ENCODE results near the gene ABCG1.

ABCG1 gene

DNA sequence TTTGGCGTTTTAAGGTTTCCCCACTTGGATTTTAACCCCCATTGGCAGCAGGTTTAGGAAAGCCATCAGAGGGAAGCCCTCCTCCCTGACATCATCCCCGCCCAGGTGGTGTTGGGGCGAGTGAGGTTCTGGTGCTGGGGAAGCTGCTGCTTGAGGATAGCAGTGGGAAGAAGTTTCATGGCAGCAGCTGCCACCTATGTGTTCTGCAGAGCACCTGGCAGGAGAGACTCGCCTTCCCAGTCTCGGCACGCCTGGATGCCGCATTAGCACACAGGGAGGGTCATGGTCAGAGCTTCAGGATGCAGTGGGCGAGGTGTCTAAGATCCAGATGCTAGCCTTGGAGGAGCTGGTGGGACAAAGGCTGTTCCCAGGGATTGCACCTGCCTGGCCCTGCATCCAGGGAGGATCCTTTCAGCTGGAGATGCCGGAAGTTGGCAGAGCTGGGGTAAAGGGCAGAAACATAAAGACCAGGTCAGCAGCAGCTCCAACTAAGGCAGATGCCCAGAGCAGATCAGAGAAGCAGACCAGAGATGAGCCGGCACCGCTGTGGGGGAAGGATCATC, 33.9 kb downstream of the ABCG1 start:
- no peak for DNase-seq

DNA sequence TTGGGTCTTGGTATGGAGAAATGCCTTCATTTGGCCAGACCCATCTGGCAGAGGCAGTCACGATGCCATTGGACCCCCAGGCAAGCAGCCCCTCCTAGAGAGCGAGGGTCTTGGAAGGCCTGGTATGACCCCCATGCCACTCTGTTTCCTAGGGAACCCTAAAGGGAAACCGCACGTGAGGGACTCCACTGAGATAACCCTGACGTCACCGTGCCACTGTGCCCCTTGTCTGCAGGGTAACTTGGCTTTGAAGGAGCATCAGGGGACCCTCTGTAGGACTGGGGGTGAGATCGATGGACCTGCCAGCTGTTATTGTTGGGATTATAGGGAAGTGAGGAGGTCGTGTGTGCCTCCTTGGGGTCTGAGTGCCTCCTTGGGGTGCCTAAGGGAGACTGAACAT, 34.5 kb downstream of the ABCG1 start:
- DNase-seq: no peak

DNA sequence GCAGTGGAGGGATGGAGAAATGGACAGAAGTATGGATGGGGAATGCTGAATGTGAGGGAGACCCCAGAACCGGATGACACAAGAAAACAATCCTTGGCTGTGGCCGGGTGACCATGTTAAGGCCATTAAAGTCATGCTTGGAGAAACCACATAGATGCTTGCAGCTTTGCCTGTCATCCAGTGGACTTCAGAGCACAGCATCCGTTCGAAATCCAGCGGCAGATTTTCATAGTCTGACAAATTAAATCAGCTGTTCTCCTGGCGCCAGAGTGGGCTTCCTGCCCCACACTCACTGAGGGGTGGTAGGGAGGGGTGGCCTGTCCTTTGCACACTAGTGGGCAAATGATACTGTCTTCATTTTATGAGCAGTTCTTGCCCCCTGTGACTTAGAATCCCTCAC, 35.1 kb downstream of the ABCG1 start:
- DNase-seq: no peak

DNA sequence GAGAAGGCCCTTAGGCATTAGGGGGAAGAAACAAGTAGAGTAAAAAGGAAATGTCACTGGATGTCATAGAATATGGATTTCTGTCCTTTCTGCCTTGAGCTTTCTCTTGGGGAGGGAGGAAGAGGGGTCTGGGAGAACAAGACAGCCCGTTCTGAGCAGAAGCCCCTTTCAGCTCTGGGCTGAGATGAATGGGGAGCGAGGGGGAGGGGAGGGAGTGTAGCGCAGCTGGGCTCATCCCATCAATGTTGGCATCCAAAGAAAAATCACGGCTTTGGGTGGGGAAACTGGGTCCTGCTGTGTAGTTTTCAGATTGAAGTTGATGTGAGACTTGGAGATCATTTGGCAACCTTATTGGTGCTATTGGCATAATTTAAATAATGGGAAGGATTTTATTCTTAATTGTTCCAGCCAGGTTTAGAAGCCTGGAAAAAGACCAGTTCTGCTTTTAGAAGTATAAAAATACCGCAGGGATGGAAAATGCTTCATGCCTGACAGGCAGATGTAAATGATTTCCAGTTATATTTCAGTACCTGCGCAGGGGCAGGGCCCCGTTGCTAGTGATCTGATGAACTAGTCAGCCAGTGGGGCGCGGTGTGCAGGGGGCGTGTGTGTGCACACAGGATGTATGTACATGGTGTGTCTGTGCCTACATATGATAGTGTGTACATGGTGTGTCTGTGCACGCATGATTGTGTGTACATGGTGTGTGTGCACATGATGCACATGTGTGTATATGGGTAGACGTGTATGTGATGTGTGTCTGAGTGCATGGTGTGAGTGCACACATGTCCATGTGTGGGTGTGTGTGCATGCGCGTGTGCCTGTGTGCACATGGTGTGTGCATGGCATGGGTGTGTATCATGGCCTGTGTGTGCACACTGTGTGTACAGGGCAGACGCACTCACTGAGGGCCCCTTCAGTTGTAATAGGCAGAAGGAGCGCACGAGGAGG, 36.0 kb downstream of the ABCG1 start:
- no peak for DNase-seq

DNA sequence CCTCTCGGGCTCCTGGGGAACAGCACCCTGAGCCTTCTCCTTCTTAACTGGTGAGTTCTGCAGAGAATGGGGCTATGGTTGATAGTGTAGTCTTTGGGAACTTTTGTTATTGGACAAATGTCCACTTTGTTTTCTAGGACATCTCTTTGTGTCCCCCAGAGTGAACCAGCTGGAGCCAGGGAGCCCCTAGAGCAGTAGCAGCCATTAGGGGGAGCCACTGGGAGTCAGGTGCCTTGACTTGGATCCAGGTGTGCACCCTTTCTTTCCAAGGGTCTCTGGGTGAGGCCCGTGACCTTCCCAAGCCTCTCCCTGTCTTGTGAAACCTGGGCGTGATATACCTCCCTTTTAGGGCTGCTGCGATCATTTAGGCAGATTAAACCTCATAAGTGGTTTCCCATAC, 36.9 kb downstream of the ABCG1 start:
- DNase-seq: no peak

DNA sequence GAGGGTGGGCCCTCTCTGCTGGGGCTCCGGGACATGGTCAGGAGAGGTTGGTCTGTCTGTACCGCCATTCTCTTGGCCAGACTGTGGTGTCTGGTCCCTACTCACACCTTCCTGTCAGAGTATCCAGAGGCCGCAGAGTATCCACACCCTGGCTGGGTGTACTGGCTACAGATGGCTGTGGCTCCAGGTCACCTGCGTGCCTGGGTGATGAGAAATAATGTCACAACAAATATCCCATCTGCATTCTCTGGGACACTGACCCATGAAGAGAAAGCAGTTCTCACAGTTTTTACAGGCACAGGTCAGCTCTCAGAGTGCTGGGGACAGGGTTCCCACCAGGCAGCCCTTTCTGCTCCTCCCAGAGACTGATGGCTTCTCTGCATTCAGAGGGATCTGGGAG, 37.4 kb downstream of the ABCG1 start:
- no peak for DNase-seq

DNA sequence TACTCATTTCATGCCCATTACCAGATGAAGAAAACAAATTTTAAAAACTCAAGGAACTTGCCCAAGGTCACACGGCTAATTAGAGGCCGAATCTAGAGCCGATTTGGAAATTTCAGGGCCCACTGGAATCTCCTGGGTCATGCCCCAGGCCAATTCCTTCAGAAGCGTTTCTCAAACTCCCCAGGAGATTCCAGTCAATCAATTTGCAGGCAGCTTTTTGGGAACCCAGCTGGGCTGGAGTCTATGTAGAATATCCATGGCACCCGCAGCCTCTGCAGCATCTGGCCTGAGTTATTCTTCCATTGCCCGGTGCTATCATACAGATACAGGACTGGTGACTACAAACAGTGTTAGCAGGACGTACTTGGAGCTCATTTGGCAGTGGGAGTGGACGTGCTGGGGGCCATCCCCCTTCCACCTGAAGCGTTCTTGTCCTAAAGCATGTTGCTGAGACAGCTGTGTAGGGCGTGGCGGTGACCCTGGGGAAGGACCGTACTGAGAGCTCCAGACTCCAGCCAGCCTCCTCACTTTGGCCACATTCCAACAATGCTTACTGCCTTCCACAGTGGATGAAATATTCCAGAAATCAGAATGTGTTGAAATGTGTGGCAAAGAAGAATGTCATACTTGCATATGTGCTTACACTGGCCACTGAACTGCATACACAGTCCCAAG, 38.3 kb downstream of the ABCG1 start:
- no peak for DNase-seq

DNA sequence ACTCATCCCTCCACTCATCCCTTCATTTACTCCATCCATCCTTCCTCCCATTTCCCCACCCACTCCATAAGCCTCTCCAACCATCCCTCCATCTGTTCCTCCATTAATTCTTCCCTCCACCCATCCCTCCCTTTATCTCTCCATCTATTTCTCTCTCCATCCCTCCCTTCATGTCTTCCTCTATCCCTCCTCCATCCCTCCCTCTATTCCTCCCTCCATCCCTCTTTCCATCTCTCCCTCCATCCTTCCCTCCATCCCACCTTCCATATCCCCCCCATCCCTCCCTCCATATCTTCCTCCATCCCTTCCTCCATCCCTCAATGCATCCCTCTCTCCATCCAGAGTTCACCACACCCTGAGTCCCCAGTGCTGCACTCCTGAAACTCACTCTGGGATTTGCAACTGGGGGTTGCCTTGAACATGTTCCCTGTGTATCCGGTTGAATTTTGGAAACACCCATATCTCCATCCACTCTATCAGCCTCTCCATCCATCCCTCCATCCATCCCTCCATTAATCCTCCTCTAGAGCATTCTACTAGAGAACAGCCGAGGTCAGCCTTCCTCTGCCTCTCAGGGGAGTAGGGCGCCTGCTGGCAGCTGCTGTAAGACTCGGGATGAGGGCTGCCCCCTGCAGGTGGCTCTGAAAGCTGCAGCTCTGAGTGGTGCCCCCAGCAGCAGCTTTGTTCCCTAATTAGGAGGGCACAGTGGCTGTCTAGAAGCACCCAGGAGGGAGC, 39.4 kb downstream of the ABCG1 start:
- peak; percentile 62 for DNase-seq

DNA sequence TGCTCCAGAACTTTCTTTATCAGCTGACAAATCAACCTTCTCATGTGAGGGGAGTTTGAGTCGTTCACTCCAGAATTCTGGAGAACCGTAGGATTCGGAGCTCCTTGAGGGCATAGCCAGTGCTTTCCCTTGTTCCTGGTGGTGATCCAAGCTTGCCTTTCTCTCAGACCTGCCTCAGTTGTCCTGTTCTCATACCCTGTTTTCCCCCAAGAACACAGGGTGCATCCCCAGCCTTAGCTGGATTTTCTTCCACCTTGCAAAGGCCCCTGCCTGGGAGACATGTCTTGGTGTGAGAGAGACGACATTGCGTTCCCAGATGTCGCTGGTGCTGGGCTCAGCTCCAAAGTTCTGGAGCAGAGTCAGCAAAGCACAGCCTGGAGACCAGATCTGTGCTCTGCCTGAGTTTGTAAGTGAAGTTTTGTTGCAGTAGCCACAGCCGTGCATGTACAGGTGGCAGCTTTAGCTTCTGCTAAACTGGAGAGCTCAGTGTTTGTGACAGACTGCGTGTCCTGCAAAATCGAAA, 40.0 kb downstream of the ABCG1 start:
- DNase-seq: no peak

DNA sequence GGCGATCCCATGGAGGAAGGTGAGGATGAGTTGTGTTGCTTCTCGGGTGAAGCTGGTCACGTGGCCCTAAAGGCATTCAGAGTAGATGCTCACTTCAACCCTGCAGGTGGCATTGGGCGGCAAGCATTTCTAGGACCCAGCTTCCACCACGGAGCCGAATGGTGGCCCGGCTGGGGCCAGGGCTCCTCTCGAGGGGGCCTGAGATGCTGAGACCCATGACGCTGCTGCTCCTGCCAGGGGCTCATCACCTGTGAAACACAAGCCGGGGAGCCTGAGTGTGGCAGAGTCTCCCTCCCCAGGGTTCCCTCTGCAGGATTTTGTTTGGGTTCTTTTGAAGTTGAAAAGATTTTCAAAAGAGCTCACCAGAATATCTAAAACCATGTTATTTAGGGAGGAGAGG, 41.2 kb downstream of the ABCG1 start:
- no peak for DNase-seq

DNA sequence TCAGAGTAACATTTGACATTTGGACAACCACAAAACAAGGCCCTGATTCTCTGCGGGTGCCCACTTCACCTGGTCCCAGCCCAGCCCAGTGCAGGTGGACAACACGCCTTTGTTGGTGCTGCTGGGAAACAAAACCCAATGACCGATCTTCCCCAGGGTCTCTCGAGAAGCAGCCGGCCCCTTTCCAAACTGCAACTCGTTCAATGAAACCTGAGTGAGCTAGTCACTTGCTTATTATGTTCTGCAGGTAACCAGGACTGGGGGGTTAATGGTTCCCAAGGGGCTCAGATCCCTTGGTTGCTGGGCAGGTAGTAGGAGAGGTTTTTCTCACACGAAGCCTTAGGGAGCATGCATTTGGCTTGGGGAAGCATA, 42.9 kb downstream of the ABCG1 start:
- DNase-seq: no peak

DNA sequence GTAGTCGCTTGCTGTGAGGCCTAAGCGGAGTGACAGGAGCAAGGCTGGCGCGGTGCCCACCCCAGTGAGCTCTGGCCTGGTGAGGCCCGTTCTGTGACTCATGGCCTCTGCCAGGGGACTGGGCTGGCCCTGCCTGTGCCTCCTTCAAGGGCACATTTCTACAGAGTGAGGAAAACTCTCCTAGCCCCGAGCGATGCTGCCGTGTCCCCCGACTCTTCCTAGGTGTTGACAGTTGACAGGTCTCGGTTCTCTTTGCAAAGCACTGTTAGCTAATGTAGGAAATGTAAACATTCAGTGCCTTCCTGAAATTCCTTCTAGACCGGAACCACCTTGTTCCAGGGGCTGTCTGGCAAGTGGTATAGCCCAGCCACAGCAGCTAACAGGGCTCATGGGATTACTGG, 43.9 kb downstream of the ABCG1 start:
- peak; percentile 51 for DNase-seq

DNA sequence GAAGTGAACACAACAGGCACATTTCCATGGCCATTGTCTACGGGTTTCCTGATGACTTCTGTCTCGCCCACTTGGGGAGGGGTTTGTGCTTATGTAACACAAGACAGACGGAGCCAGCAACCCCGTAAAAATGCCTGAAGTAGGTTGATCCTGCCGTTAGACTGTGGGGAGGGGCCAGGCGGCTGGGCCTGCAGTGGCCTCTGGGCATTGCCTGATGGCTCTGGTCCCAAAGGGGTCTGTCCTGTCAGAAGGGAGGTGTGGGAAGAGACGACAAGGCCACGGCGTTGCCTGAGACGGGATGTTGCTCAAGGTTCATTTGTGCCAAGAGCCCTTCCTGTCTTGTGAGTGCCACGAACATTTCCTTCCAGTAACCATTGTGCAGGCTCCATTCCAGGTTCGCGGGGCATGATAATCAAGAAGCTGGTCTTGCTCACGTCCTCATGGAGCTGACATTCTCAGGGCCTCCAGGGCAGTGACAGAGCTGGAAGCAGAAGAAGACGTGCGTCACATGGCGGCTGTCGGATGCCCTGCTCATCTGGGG, 44.7 kb downstream of the ABCG1 start:
- DNase-seq: peak; percentile 35

DNA sequence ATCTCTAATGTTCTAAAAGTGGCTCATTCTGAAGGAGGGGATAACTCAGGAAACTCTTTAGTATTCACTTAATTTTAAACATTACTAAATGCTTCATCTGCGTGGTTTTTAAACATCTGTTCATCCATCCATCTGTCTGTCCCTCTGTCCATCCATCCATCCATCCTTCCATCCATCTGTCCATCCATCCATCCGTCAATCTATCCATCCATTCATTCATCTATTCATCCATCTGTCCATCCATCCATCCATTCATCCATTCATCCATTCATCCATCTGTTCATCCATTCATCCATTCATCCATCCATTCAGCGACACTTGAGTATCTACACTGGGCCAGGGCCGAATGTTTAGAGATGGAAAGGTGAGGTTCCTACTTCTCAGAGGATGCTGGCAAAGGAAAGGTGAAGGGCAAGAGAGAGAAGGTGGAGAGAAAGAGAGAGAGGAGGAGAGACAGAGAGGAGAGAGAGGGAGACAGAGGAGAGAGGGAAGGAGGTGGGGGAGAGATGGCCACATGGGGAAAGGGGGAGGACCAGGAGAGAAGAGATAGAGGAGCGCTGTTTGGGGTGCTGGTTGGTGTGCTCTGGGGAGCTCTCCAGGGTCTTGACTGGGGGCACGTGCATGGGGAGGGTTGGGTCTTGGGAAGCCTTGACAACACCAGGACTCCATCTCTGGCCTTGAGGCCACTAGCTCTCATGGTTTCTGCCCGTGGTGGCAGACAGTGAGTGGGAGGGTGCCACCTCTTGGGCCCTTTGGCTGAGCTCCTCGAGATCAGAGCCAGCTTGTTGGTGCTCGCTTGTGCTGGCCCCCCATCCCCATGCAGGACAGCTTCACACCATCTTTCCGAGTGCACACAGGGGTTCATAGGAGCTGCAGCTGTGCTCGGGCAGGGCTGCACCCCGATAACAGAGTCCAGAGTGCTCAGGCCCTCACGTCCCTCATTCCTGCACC, 45.6 kb downstream of the ABCG1 start:
- no peak for DNase-seq

DNA sequence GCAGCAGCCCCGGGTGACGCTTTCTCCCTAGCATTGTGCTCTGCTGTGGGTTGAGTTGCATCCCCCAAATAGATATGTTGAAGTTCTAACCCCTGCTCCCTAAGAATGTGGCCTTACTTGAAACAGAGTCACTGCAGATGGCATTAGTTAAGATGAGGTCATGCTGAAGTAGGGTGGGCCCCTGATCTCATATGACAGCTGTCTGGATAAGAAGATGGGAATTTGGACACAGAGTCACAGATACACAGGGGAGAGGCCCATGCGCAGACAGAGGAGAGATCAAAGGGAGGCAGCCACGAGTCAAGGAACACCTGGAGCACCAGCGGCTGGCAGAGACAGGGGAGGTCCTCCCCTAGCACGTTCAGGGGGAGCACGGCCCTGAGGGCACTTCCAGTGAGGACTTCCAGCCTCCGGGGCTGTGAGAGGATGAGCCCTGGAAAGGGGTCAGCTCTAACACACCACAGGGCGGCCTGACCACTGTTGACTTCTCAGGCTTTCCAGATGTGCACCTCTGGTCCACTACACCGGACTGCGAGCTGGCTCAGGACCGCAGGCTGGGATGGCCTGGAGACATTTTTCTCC, 46.4 kb downstream of the ABCG1 start:
- no peak for DNase-seq

DNA sequence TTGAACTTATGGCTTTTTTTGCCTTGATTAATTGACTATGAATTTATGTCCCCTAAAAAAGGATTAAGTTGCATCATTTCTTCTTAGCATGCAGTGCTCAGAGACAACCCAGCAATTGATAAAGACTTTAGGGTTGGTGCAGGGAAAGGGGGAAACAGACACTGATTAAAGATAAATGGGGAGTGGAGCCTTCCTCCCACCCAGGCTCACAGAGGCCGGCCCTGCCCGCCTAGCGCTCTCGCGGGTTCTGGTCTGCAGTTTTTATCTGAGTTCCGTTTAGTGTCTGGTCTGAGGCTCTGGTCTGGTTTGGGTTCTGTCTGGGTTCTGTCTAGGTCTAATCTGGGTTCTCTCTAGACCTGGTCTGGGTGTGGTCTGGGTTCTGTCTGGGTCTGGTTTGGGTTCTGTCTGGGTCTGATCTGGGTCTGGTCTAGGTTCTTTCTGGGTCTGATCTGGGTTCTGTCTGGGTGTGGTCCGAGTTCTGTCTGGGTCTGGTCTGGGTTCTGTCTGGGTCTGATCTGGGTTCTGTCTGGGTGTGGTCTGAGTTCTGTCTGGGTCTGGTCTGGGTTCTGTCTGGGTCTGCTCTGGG, 48.1 kb downstream of the ABCG1 start:
- no peak for DNase-seq

DNA sequence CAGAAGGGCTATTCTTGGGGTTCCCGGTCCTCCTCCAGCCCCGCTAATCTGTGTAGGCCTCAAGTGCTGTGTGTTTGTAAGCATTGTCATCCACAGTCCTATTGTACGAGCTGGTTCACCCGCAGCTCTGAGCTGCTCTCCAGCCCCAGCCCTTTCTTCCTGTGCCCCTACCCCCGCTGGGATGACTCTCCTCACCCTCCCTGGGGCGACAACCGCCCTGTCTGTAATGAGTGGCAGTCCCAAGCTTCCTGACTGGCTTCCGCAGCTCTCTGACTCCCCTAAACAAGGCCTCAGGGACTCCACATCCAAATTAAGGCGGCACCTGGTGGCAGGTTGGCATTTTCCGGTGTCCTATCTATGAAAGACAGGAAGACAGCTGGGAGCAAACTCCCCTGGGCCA, 50.4 kb downstream of the ABCG1 start:
- no peak for DNase-seq

DNA sequence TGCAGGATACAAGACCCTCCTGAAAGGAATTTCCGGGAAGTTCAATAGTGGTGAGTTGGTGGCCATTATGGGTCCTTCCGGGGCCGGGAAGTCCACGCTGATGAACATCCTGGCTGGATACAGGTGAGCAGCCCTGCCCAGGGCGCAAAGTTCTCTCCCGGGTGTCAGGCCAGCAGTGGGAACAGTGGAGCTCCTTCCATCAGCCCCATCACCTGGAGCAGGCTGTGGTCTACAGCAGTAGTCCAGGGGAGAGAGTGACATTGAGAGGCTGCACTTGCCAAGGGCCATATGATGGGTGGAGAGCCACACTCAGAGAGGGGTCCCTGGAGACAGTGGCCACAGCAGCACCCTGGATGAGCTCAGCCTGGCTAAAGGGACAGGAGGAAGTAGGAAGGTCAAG, 52.1 kb downstream of the ABCG1 start:
- DNase-seq: no peak

DNA sequence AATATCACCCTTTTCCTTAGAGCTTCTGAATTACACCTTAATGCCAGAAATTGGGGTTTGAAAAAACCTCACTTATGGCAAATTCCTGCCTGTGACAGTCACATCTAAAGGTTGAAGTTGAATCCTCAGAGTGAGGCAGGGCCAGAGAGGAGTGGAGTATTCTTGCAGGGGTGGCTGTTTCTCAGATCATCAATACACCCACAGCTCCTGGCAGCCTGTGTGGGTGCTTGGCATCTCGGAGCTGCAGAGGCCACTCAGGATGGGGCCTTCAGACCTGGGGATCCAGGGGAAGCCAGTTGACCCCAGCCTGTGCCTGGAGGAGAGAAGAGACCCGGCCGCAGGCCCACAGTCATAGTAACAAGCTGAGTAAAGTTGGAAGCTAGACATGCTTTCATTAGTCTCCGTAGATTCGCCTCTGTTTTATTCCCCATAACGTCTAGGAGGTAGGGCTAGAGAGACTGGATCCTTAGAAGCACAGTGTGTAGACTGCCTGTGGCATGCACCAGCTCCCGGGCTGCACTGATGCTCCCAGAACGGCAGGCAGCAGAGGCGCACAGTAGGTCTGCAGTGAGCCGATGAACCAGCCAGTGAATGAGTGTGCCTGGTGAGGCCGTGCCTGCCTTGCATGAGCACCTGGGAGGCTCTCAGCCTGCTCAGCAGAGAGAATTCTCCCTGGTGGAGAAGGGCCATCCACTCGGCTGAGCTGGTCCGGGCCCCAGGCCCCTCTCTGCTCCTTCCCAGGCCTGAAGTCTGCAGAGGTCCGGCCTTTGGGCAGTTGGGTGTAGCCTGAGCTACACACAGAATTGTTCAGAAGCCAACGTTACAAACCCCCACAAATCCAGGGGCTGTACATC, 53.4 kb downstream of the ABCG1 start:
- DNase-seq: no peak
